Ramos (cell line): Measurements from ENCODE around the gene KLF15.
"Not testable (repeated sequence)": the region's sequence is repeated elsewhere in the genome, so short reads cannot be mapped to it uniquely, and the experiment has no call there.

Source experiments
- in situ Hi-C: fragments of 300-500 bp; cut with MboI; formaldehyde crosslinking; loops from one replicate; pipeline ENCODE4 v1.14.3; 2022; ENCODE audit warnings: low sequenced_read_pairs; ENCODE audit not compliant: unreplicated experiment

Gene KLF15

GRCh38 chr3:126331812-126332336 is 25.3 kb downstream of the KLF15 start:
- in situ Hi-C loops: not testable (repeated sequence)

- in situ Hi-C loops: no loop called here
Measured at GRCh38 chr3:126329927-126330725, 27.1 kb downstream of the KLF15 start.

GRCh38 chr3:126326629-126327028 is 30.6 kb downstream of the KLF15 start:
- in situ Hi-C loops: no loop called here

- in situ Hi-C loops: no loop called here
Measured at GRCh38 chr3:126322181-126322967, 34.8 kb downstream of the KLF15 start.

GRCh38 chr3:126321490-126321889 is 35.7 kb downstream of the KLF15 start:
- in situ Hi-C loops: no loop called here

GRCh38 chr3:126320517-126321293 is 36.5 kb downstream of the KLF15 start:
- in situ Hi-C loops: no loop called here

GRCh38 chr3:126319701-126320295 is 37.4 kb downstream of the KLF15 start:
- in situ Hi-C loops: no loop called here

- in situ Hi-C loops: no loop called here
Measured at GRCh38 chr3:126317029-126317996, 39.9 kb downstream of the KLF15 start.

- in situ Hi-C loops: no loop called here
Measured at GRCh38 chr3:126316501-126316939, 40.7 kb downstream of the KLF15 start.

- in situ Hi-C loops: no loop called here
Measured at GRCh38 chr3:126316031-126316461, 41.2 kb downstream of the KLF15 start.

- in situ Hi-C loops: no loop called here
Measured at GRCh38 chr3:126314790-126315658, 42.2 kb downstream of the KLF15 start.

GRCh38 chr3:126314305-126314789 is 42.9 kb downstream of the KLF15 start:
- in situ Hi-C loops: no loop called here

- in situ Hi-C loops: no loop called here
Measured at GRCh38 chr3:126313580-126314304, 43.5 kb downstream of the KLF15 start.

GRCh38 chr3:126313166-126313565 is 44.0 kb downstream of the KLF15 start:
- in situ Hi-C loops: no loop called here

GRCh38 chr3:126312341-126312740 is 44.9 kb downstream of the KLF15 start:
- in situ Hi-C loops: no loop called here

- in situ Hi-C loops: no loop called here
Measured at GRCh38 chr3:126311338-126311978, 45.8 kb downstream of the KLF15 start.

GRCh38 chr3:126310816-126311215 is 46.4 kb downstream of the KLF15 start:
- in situ Hi-C loops: no loop called here
